Mucosa of stomach (tissue), 1 donor: Measurements from ENCODE around the gene TECR.
A peak's percentile ranks its signal among the peaks of the same experiment; 100 is the strongest.

Source experiments
- H3K27me3 ChIP-seq: one replicate; pipeline ENCODE4 v1.7.0; 2013; ENCODE audit warnings: mild to moderate bottlenecking, low read length; ENCODE audit not compliant: control insufficient read depth, insufficient read depth
- H3K36me3 ChIP-seq: one replicate; pipeline ENCODE4 v1.7.0; 2013; ENCODE audit warnings: low read length; ENCODE audit not compliant: control insufficient read depth, insufficient read depth
- H3K4me1 ChIP-seq: one replicate; pipeline ENCODE4 v1.7.0; 2013; ENCODE audit warnings: mild to moderate bottlenecking, low read length; ENCODE audit not compliant: control insufficient read depth, insufficient read depth
- H3K4me3 ChIP-seq: one replicate; pipeline ENCODE4 v1.7.0; 2013; ENCODE audit warnings: low read length
- H3K9ac ChIP-seq: one replicate; pipeline ENCODE4 v1.7.0; 2013; ENCODE audit warnings: mild to moderate bottlenecking, low read length, moderate library complexity
- H3K9me3 ChIP-seq: one replicate; pipeline ENCODE4 v1.7.0; 2013; ENCODE audit warnings: mild to moderate bottlenecking, low read length, moderate library complexity; ENCODE audit not compliant: control insufficient read depth
- donor health status: Pancreatic carcinoma.

Gene TECR

GRCh38 chr19:14529254-14530004 is at the start of gene TECR:
Gene TECR (plus strand): TSS chr19:14529594. CDS start chr19:14529697, 103 bp downstream.
- Histone ChIP-seq H3K4me1 (no peaks in the 10 kb centered on the region), H3K9me3 (no peaks in the 10 kb centered on the region), H3K36me3 (no peaks in the 10 kb centered on the region), H3K27me3 (no peaks in the 10 kb centered on the region), H3K4me3 (peak within 1 kb of the TSS; percentile 62), H3K9ac (peak within 1 kb of the TSS; percentile 77)

GRCh38 chr19:14479975-14480699 is 49.3 kb upstream of the TECR start:
- Histone ChIP-seq H3K9me3 (no peaks in the 10 kb centered on the region), H3K27me3 (peaks cover 3% of the 10 kb centered on the region), H3K36me3 (peaks cover 12% of the 10 kb centered on the region), H3K4me3 (no peak overlapping the region), H3K9ac (no peak overlapping the region), H3K4me1 (peaks cover 20% of the 10 kb centered on the region)

DNA sequence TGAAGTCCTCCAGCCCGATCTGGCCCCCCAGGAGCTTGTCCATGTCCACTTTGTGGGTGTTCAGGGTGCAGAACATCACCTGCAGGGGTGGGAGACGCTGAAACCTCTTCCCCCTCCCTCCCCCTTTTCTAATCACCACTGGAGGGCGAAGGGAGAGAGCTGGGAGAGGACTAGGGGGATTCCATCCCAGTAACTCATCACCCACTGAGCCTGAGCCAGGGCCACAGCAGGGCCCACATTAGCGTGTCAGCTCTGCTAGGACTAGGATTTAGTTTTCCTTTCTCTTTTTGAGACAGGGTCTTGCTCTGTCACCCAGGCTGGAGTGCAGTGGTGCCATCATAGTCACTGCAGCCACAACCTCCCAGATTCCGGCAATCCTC is 48.7 kb upstream of the TECR start:
- peaks cover 12% of the 10 kb centered on the region for H3K36me3 ChIP-seq
- no peaks in the 10 kb centered on the region for H3K27me3 ChIP-seq
- peaks cover 15% of the 10 kb centered on the region for H3K4me1 ChIP-seq
- H3K4me3 ChIP-seq, result no peak overlapping the region
- no peaks in the 10 kb centered on the region for H3K9me3 ChIP-seq
- no peak overlapping the region for H3K9ac ChIP-seq

GRCh38 chr19:14482172-14482941 is 47.0 kb upstream of the TECR start:
- Histone ChIP-seq H3K4me1 (no peaks in the 10 kb centered on the region), H3K9me3 (no peaks in the 10 kb centered on the region), H3K4me3 (no peak overlapping the region), H3K9ac (no peak overlapping the region), H3K27me3 (no peaks in the 10 kb centered on the region), H3K36me3 (peaks cover 12% of the 10 kb centered on the region)

- Histone ChIP-seq H3K27me3 (no peaks in the 10 kb centered on the region), H3K4me1 (peaks cover under 1% of the 10 kb centered on the region), H3K36me3 (no peaks in the 10 kb centered on the region), H3K9ac (no peak overlapping the region), H3K4me3 (no peak overlapping the region), H3K9me3 (no peaks in the 10 kb centered on the region)
Measured at GRCh38 chr19:14487370-14488125, 41.8 kb upstream of the TECR start.

DNA sequence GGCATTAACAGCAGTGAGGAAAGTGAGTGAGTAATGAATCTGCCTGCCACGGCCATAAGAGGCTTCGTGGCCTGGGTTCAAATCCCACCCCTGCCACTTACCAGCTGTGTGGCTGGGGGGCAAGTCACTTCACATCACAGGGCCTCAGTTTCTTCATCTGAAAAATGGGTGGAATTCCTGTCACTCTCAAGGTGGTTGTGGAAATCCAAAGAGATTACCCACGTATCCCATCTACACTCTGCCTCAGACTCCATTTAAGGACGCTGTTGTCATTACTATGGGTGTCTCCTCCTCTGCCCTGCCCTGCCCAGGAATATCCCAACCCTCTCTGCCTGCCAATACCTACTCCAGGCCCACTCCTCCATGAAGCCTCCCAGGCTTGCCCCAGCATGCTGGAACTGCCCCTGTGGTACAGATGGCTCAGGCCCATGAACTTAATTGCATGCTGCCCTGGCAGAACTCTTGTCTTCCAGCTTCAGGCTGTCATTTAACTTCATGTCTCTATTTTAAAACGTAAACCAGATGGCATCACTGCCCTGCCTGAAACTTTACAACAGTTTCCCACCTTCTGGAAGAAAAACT is 36.5 kb upstream of the TECR start:
- H3K4me3 ChIP-seq, result no peak overlapping the region
- H3K9ac ChIP-seq, result no peak overlapping the region
- no peaks in the 10 kb centered on the region for H3K27me3 ChIP-seq
- no peaks in the 10 kb centered on the region for H3K36me3 ChIP-seq
- H3K4me1 ChIP-seq, result peaks cover 27% of the 10 kb centered on the region
- H3K9me3 ChIP-seq, result no peaks in the 10 kb centered on the region

GRCh38 chr19:14494411-14494810 is 35.0 kb upstream of the TECR start:
- Histone ChIP-seq H3K4me1 (peaks cover 31% of the 10 kb centered on the region), H3K9me3 (no peaks in the 10 kb centered on the region), H3K9ac (peak overlapping the region; percentile 76), H3K4me3 (peak overlapping the region; percentile 20), H3K27me3 (no peaks in the 10 kb centered on the region), H3K36me3 (no peaks in the 10 kb centered on the region)

DNA sequence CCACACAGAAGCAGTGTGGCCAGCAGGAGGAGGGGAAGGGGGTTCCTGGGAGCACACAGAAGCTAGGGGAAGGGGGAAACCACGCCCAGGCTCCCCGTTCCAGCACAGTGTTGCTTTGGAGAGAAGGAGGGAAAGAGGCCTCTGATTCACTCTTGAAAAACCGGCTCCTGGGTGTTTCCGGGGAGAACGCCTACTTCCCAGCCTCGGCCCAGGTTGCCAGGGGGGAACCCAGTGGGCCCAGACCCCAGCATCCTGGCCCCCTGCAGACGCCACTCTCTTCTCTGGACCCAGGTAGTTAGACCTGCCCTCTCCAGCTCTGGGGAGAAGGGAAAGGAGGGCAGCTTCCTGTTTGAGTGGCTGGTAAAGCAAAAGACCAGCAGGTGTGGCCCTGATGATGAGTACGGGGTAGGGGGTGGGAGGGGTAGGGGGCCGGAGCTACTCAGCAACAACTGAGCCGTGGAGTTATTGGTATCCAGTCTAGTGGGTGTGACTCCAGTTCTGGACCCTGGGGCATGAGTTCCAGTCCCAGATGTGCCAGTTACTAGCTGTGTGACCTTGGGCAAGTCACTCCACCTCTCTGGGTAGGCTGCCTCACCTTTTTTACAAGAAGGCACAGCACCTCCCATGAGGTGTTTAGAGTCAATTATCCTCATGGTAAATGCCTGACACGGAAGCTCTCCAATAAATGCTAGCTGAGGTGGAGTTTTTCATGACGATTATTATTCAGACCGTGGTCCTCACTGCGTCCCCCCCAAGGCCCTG is 34.3 kb upstream of the TECR start:
- H3K4me3 ChIP-seq, result peak overlapping the region; percentile 78
- H3K9me3 ChIP-seq, result no peaks in the 10 kb centered on the region
- H3K36me3 ChIP-seq, result no peaks in the 10 kb centered on the region
- H3K4me1 ChIP-seq, result peaks cover 31% of the 10 kb centered on the region
- H3K9ac ChIP-seq, result peak overlapping the region; percentile 76
- no peaks in the 10 kb centered on the region for H3K27me3 ChIP-seq

DNA sequence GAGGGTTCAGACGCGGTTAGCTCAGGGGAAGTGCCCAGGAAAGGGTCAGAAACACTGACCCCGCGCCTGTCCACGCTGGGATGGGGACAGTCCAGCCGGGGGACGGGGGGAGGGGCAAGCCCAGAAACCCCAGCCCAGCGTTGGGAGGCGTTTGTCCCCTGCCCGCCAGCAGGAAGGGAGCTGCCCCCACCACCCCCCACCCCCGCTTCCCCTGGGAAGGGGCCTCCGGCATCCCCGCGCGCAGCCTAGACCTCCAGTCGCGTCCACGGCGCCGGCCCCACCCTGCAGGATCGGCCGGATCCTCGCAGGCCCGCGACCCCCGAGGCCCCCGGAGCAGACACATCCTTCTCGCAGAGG is 33.7 kb upstream of the TECR start:
- Histone ChIP-seq H3K9ac (peak overlapping the region; percentile 76), H3K27me3 (no peaks in the 10 kb centered on the region), H3K9me3 (no peaks in the 10 kb centered on the region), H3K4me3 (peak overlapping the region; percentile 78), H3K4me1 (peaks cover 31% of the 10 kb centered on the region), H3K36me3 (no peaks in the 10 kb centered on the region)

- peaks cover 31% of the 10 kb centered on the region for H3K4me1 ChIP-seq
- no peaks in the 10 kb centered on the region for H3K27me3 ChIP-seq
- peak within 1 kb of the TSS; percentile 78 for H3K4me3 ChIP-seq
- no peaks in the 10 kb centered on the region for H3K36me3 ChIP-seq
- peak within 1 kb of the TSS; percentile 76 for H3K9ac ChIP-seq
- H3K9me3 ChIP-seq, result no peaks in the 10 kb centered on the region
Measured at GRCh38 chr19:14496029-14496833, 33.2 kb upstream of the TECR start, which contains the start of gene GIPC1. Gene GIPC1 (minus strand): TSS chr19:14496127. CDS start chr19:14482976, 13,151 bp downstream.
